ENCODE measurements around the gene APAF1.

Gene APAF1

DNA sequence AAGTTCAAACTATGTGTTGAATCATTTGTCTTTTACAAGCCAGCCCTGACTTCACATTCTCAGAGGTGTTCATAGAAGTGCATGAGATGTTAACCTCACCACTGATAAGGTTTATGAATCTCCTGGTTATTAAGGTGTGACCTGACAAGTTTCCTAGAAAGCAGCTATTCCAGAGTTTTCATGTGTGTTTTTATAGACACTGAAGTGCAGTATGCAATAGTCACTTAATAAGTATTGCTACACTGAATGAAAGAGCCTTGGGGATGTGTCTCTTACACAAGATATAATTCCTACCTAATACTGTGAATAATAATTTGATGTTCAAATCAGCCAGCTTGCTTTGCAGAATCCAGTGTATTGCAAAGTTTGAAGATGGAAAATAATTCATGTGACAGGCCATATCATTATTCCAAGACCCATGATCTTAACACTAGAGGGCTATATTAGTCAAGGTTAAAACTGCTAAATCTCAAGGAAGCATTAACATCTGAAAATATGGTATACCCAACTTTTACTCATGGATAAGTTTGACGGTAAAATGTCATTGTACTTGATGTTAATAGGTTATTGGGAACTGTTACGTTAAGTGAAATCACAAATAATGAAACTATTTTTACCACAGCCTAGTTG is 38.6 kb upstream of the APAF1 start:
- Histone ChIP-seq H3K27me3 (ENCODE audit: insufficient read depth, low read length, poor library complexity) (no peaks in the 10 kb centered on the region), H3K4me1 (ENCODE audit: insufficient read depth, low read length) (no peaks in the 10 kb centered on the region), H3K27ac (ENCODE audit: low read length) (no peak overlapping the region), H3K36me3 (ENCODE audit: insufficient read depth, low read length) (peaks cover 25% of the 10 kb centered on the region), H3K79me2 (ENCODE audit: insufficient read depth, low read length) (no peaks in the 10 kb centered on the region), H2AFZ (ENCODE audit: low read depth, low read length) (no peak overlapping the region), H3K9ac (ENCODE audit: low read depth, low read length) (no peak overlapping the region), H4K20me1 (ENCODE audit: insufficient read depth, low read length) (no peaks in the 10 kb centered on the region), H3K4me3 (ENCODE audit: low read depth in 1 of 2, low read length in 2 of 2) (no peak overlapping the region), H3K4me2 (ENCODE audit: insufficient read depth, low read length) (no peak overlapping the region), H3K9me3 (ENCODE audit: insufficient read depth, low read length, severe bottlenecking) (no peaks in the 10 kb centered on the region)
- TF ChIP-seq, protein P1, sequence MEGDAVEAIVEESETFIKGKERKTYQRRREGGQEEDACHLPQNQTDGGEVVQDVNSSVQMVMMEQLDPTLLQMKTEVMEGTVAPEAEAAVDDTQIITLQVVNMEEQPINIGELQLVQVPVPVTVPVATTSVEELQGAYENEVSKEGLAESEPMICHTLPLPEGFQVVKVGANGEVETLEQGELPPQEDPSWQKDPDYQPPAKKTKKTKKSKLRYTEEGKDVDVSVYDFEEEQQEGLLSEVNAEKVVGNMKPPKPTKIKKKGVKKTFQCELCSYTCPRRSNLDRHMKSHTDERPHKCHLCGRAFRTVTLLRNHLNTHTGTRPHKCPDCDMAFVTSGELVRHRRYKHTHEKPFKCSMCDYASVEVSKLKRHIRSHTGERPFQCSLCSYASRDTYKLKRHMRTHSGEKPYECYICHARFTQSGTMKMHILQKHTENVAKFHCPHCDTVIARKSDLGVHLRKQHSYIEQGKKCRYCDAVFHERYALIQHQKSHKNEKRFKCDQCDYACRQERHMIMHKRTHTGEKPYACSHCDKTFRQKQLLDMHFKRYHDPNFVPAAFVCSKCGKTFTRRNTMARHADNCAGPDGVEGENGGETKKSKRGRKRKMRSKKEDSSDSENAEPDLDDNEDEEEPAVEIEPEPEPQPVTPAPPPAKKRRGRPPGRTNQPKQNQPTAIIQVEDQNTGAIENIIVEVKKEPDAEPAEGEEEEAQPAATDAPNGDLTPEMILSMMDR (IDR thresholded peaks at IDR 0.05; ENCODE audit: borderline replicate concordance, extremely low read depth, low read length, poor library complexity, severe bottlenecking): peak; percentile 32
- TF ChIP-seq EZH2 (IDR thresholded peaks at IDR 0.05; ENCODE audit: borderline replicate concordance, low read depth, low read length, severe bottlenecking): no peak
- no peak for ATAC-seq (ENCODE audit: insufficient read depth, low read depth)
- no peak for DNase-seq

DNA sequence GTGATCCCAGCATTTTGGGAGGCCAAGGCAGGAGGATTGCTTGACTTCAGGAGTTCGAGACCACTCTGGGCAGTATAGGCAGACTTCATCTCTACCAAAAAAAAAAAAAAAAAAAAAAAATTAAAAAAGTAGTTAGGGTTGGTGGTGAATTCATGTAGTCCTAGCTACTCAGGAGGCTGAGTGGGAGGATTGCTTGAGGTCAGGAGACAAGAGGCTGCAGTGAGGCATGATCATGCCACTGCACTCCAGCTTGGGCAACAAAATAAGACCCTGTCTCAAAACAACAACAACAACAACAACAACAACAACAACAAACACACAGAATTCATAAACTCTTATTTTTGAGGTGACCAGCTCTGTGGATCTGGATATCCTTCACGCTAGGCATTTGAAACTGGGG is 34.5 kb upstream of the APAF1 start:
- TF ChIP-seq, protein P1 (IDR thresholded peaks at IDR 0.05; ENCODE audit: borderline replicate concordance, extremely low read depth, low read length, poor library complexity, severe bottlenecking): no peak
- TF ChIP-seq EZH2 (IDR thresholded peaks at IDR 0.05; ENCODE audit: borderline replicate concordance, low read depth, low read length, severe bottlenecking): no peak
- H3K27ac ChIP-seq (ENCODE audit: low read length): no peak overlapping the region

GRCh38 chr12:98612696-98613334 is 32.3 kb upstream of the APAF1 start:
- DNase-seq: no peak
- Histone ChIP-seq H3K4me3 (ENCODE audit: low read depth in 1 of 2, low read length in 2 of 2) (no peak overlapping the region), H3K4me1 (ENCODE audit: insufficient read depth, low read length) (no peaks in the 10 kb centered on the region), H3K27ac (ENCODE audit: low read length) (no peak overlapping the region), H3K9ac (ENCODE audit: low read depth, low read length) (no peak overlapping the region), H3K36me3 (ENCODE audit: insufficient read depth, low read length) (no peaks in the 10 kb centered on the region), H2AFZ (ENCODE audit: low read depth, low read length) (no peak overlapping the region), H3K9me3 (ENCODE audit: insufficient read depth, low read length, severe bottlenecking) (no peaks in the 10 kb centered on the region), H3K79me2 (ENCODE audit: insufficient read depth, low read length) (no peaks in the 10 kb centered on the region), H4K20me1 (ENCODE audit: insufficient read depth, low read length) (no peaks in the 10 kb centered on the region), H3K27me3 (ENCODE audit: insufficient read depth, low read length, poor library complexity) (no peaks in the 10 kb centered on the region), H3K4me2 (ENCODE audit: insufficient read depth, low read length) (no peak overlapping the region)
- TF ChIP-seq, protein P1 (IDR thresholded peaks at IDR 0.05; ENCODE audit: borderline replicate concordance, extremely low read depth, low read length, poor library complexity, severe bottlenecking): no peak
- no peak for TF ChIP-seq EZH2 (IDR thresholded peaks at IDR 0.05; ENCODE audit: borderline replicate concordance, low read depth, low read length, severe bottlenecking)
- ATAC-seq (ENCODE audit: insufficient read depth, low read depth): peak; percentile 67

More for the DNA sequence above, 34.5 kb upstream of the APAF1 start:
- no peak overlapping the region for H3K4me3 ChIP-seq (ENCODE audit: low read depth in 1 of 2, low read length in 2 of 2)
- no peaks in the 10 kb centered on the region for H3K36me3 ChIP-seq (ENCODE audit: insufficient read depth, low read length)
- H3K9ac ChIP-seq (ENCODE audit: low read depth, low read length): no peak overlapping the region
- no peaks in the 10 kb centered on the region for H4K20me1 ChIP-seq (ENCODE audit: insufficient read depth, low read length)
- no peak for ATAC-seq (ENCODE audit: insufficient read depth, low read depth)
- H3K79me2 ChIP-seq (ENCODE audit: insufficient read depth, low read length): no peaks in the 10 kb centered on the region
- no peak overlapping the region for H2AFZ ChIP-seq (ENCODE audit: low read depth, low read length)
- no peak overlapping the region for H3K4me2 ChIP-seq (ENCODE audit: insufficient read depth, low read length)
- H3K27me3 ChIP-seq (ENCODE audit: insufficient read depth, low read length, poor library complexity): no peaks in the 10 kb centered on the region
- H3K4me1 ChIP-seq (ENCODE audit: insufficient read depth, low read length): no peaks in the 10 kb centered on the region
- DNase-seq: no peak
- no peaks in the 10 kb centered on the region for H3K9me3 ChIP-seq (ENCODE audit: insufficient read depth, low read length, severe bottlenecking)
